Panc1 (cell line): ENCODE data around the gene FAF1. TPM values are rescaled to one million over a fixed set of nuclear protein-coding genes. Genes with fewer than 3 reads are reported as not detected.

Experiments used
- ATAC-seq: fragments of 200-7000 bp; cut with Tn5 transposase; 2 replicates; pipeline ENCODE4 v1.9.1; 2020; ENCODE audit warnings: mild to moderate bottlenecking, moderate library complexity
- BruUV-seq: library from RNA; stranded (reverse); fragments of 400-500 nt; replicated peaks from 2 replicates; lab custom pipeline; 2021; lab: Mats Ljungman, UMichigan
- CTCF ChIA-PET: fragments of 300-600 bp; sonication (Branson Sonifier 250); formaldehyde crosslinking; loops from one replicate; lab custom pipeline; 2022; ENCODE audit warnings: antibody characterized with exemption; lab: Charles Lee
- POLR2A ChIA-PET: fragments of 300-600 bp; sonication (Branson Sonifier 250); formaldehyde crosslinking; loops from one replicate; lab custom pipeline; 2022; ENCODE audit warnings: antibody characterized with exemption; lab: Charles Lee
- DNase-seq: peaks from one replicate; pipeline ENCODE4 v3.0.0-alpha.2; 2010; ENCODE audit warnings: low read depth, low spot score
- H3K27ac ChIP-seq: 2 replicates; pipeline ENCODE4 v1.5.1; 2011; ENCODE audit warnings: mild to moderate bottlenecking, low read length, inconsistent platforms
- H3K27me3 ChIP-seq: fragments of 200-500 bp; sonication (Bioruptor generic); 2 replicates; pipeline ENCODE4 v1.6.0; 2014; ENCODE audit warnings: low read length, inconsistent platforms; ENCODE audit not compliant: control insufficient read depth, insufficient read depth
- H3K36me3 ChIP-seq: fragments of 200-500 bp; sonication (Bioruptor generic); 2 replicates; pipeline ENCODE4 v1.5.1; 2014; ENCODE audit warnings: inconsistent platforms, mild to moderate bottlenecking, low read length, moderate library complexity; ENCODE audit not compliant: control insufficient read depth, insufficient read depth
- H3K4me1 ChIP-seq: 2 replicates; pipeline ENCODE4 v1.5.1; 2011; ENCODE audit warnings: inconsistent platforms, mild to moderate bottlenecking, low read length, moderate library complexity; ENCODE audit not compliant: control insufficient read depth, insufficient read depth
- H3K4me3 ChIP-seq, 2 experiments: 2 replicates each; pipeline ENCODE4 v1.5.1; 2011 to 2012; ENCODE audit warnings: low read depth in 2 of 2, low read length in 2 of 2, mild to moderate bottlenecking in 2 of 2, inconsistent platforms in 1 of 2, moderate library complexity in 1 of 2
- H3K9me3 ChIP-seq: fragments of 200-500 bp; sonication (Bioruptor generic); 2 replicates; pipeline ENCODE4 v1.5.1; 2014; ENCODE audit warnings: low read depth, mild to moderate bottlenecking, inconsistent platforms, low read length, moderate library complexity; ENCODE audit not compliant: control insufficient read depth, insufficient read depth
- CTCF ChIP-seq: fragments of 450-650 bp; IDR thresholded peaks from 2 replicates; pipeline ENCODE4 v1.5.1; 2017; ENCODE audit warnings: mild to moderate bottlenecking
- POLR2AphosphoS5 ChIP-seq: IDR thresholded peaks from 2 replicates; pipeline ENCODE4 v1.6.1; 2012; ENCODE audit warnings: mild to moderate bottlenecking, low read depth, low read length, moderate library complexity
- REST ChIP-seq, 2 experiments: IDR thresholded peaks; 2 replicates each; pipeline ENCODE4 v1.6.1; 2011 to 2012; ENCODE audit warnings: low read depth in 2 of 2, control low read depth in 1 of 2, low read length in 1 of 2, mild to moderate bottlenecking in 1 of 2, moderate library complexity in 1 of 2; ENCODE audit not compliant: insufficient read depth in 1 of 2
- SIN3A ChIP-seq: IDR thresholded peaks from 2 replicates; pipeline ENCODE4 v1.6.1; 2012; ENCODE audit warnings: low read depth, mild to moderate bottlenecking, low read length, moderate library complexity, borderline replicate concordance; ENCODE audit not compliant: insufficient read depth
- TCF7L2 ChIP-seq: IDR thresholded peaks from 2 replicates; pipeline ENCODE4 v1.6.1; 2011; ENCODE audit warnings: mild to moderate bottlenecking, low read depth, low read length, inconsistent platforms
- in situ Hi-C: cut with HindIII; loops from 2 replicates; pipeline ENCODE4 v1.10.0; 2016; ENCODE audit warnings: low sequenced_read_pairs, low pct_unique_long_range_greater_than_20kb
- intact Hi-C: fragments of 100-400 bp; cut with micrococcal nuclease; formaldehyde crosslinking; loops from one replicate; pipeline ENCODE4 v1.10.0; 2022; ENCODE audit not compliant: unreplicated experiment
- total RNA-seq: library from RNA; stranded (reverse); gene quantifications from one replicate; pipeline ENCODE4 v1.2.1, GENCODE V29; 2021; ENCODE audit not compliant: unreplicated experiment

The FAF1 gene
- total RNA-seq, 1 experiment from 2014 or later = 101 TPM

- in situ Hi-C loops = no loop called here
These were observed 42.4 kb upstream of the FAF1 start for GRCh38 chr1:51002516-51002915.

GRCh38 chr1:51000651-51001050 lies 40.6 kb upstream of the FAF1 start:
- no peaks in the 10 kb centered on the region for H3K9me3 ChIP-seq
- no peak for DNase-seq
- H3K36me3 ChIP-seq = no peaks in the 10 kb centered on the region
- TF ChIP-seq TCF7L2 = no peak
- no peak for TF ChIP-seq POLR2AphosphoS5
- no peak for TF ChIP-seq CTCF
- TF ChIP-seq REST (IDR thresholded peaks at IDR 0.05; ENCODE audit: insufficient read depth in 1 of 2, low read depth in 2 of 2, low read length in 1 of 2) = no peak
- no peak for TF ChIP-seq SIN3A
- in situ Hi-C loops (no loop called here), intact Hi-C loops (no loop called here)
- ATAC-seq = no peak
- POLR2A ChIA-PET = interaction anchor here (0.6 kb wide), 1 partner anchor 208 kb away, joined by 3 read pairs; no protein-coding TSS in a partner anchor
- H3K4me1 ChIP-seq = no peaks in the 10 kb centered on the region
- no peaks in the 10 kb centered on the region for H3K27me3 ChIP-seq
- no peak overlapping the region for H3K4me3 ChIP-seq
- CTCF ChIA-PET = interaction anchor here (0.8 kb wide), 1 partner anchor 32 kb away, joined by 3 read pairs; no protein-coding TSS in a partner anchor
- no peak overlapping the region for H3K27ac ChIP-seq
- BruUV-seq = no TSS peak

More at GRCh38 chr1:51002516-51002915, 42.4 kb upstream of the FAF1 start:
- ChIA-PET CTCF (no interaction called here), POLR2A (no interaction called here)
- no peak overlapping the region for H3K4me3 ChIP-seq
- intact Hi-C loops = no loop called here
- no peak for DNase-seq
- ATAC-seq = no peak
- H3K9me3 ChIP-seq = no peaks in the 10 kb centered on the region
- BruUV-seq = no TSS peak
- no peaks in the 10 kb centered on the region for H3K4me1 ChIP-seq
- no peaks in the 10 kb centered on the region for H3K27me3 ChIP-seq
- H3K27ac ChIP-seq = no peak overlapping the region
- TF ChIP-seq SIN3A = no peak
- no peak for TF ChIP-seq POLR2AphosphoS5
- TF ChIP-seq TCF7L2 = no peak
- TF ChIP-seq REST (IDR thresholded peaks at IDR 0.05; ENCODE audit: insufficient read depth in 1 of 2, low read depth in 2 of 2, low read length in 1 of 2) = no peak
- TF ChIP-seq CTCF = no peak
- H3K36me3 ChIP-seq = no peaks in the 10 kb centered on the region
